Measurements from ENCODE around the gene TP53I13. TPM values are rescaled to one million over a fixed set of nuclear protein-coding genes. Genes with fewer than 3 reads are reported as not detected.

TP53I13 gene
- total RNA-seq, 2 donors from 2014 or later = 48.8 to 67.0 TPM

DNA sequence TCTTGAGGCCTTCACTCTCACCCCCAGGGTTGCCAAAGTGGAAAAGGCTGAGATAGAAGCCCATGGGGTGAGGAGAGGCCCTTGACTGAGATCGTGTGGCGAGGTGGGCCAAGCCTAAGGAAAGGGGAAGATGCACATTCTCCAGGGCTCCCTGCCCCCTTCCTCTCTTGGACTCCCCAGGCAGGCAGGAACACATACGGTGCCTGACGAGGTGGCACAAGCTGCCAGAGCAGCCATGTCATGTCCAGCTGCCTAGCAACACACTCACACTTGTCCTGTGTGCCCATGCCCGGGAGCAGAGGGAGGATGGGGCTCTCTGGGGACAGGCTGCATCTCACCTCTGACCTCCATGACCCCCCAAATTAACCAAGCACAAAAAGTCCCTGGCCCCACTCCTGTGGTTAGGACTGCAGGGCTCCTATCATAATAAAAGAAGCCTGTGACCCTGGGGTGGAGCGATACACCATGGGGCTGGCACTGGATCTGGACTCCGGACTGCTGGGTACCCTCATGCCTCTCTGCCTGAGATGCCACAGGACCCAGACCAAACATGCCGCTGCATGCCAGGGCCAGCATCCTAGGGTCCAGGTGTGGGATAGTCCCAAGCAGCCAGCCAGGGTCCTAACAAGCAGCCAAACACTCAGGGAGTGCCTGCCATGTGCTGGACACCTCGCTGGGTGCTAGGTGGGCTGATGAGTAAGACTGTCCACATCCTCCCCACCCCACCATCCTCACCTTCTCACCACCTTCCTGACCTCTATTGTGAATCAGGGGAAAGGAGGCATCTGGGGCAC lies 18.4 kb downstream of the TP53I13 start:
- H3K27ac ChIP-seq = peak overlapping the region; percentile 80 to 85
- H3K4me1 ChIP-seq = peaks cover 0 to 83% of the 10 kb centered on the region in 2 donors

DNA sequence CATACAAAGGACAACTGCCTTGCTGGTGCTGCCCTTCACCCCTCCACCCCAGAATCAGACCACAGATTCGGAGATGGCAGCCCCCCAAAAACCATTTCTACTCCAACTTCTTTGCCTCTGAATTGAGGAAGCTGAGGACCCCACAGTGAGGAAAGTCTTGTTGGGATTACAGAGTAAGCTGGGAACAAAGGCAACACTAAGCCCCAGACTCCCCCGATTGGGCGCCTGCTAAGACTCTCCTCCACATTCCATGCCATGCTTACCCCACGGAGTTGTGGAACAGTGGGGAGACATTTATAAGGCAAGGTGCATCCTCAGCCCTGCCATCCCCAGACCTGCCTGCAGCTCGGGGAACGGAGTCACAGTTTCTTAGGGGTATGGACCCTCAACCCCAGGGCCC lies 19.1 kb downstream of the TP53I13 start:
- Histone ChIP-seq H3K27me3 (no peaks in the 10 kb centered on the region), H3K4me3 (peak overlapping the region; percentile 85 to 89), H3K27ac (peak overlapping the region; percentile 80 to 85), H3K4me1 (peaks cover 0 to 90% of the 10 kb centered on the region in 2 donors), H3K36me3 (peaks cover 8% of the 10 kb centered on the region), H3K9me3 (no peaks in the 10 kb centered on the region)
- TF ChIP-seq, protein P1, sequence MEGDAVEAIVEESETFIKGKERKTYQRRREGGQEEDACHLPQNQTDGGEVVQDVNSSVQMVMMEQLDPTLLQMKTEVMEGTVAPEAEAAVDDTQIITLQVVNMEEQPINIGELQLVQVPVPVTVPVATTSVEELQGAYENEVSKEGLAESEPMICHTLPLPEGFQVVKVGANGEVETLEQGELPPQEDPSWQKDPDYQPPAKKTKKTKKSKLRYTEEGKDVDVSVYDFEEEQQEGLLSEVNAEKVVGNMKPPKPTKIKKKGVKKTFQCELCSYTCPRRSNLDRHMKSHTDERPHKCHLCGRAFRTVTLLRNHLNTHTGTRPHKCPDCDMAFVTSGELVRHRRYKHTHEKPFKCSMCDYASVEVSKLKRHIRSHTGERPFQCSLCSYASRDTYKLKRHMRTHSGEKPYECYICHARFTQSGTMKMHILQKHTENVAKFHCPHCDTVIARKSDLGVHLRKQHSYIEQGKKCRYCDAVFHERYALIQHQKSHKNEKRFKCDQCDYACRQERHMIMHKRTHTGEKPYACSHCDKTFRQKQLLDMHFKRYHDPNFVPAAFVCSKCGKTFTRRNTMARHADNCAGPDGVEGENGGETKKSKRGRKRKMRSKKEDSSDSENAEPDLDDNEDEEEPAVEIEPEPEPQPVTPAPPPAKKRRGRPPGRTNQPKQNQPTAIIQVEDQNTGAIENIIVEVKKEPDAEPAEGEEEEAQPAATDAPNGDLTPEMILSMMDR (IDR thresholded peaks at IDR 0.05) = no peak
- DNase-seq (ENCODE audit: low spot score) = no peak

More for the DNA sequence above, 18.4 kb downstream of the TP53I13 start:
- DNase-seq (ENCODE audit: low spot score) = no peak
- Histone ChIP-seq H3K27me3 (no peaks in the 10 kb centered on the region), H3K36me3 (peaks cover 16% of the 10 kb centered on the region), H3K9me3 (no peaks in the 10 kb centered on the region), H3K4me3 (peak overlapping the region in 1 of 2 donors; percentile 89)
- TF ChIP-seq, protein P1 (IDR thresholded peaks at IDR 0.05) = no peak

DNA sequence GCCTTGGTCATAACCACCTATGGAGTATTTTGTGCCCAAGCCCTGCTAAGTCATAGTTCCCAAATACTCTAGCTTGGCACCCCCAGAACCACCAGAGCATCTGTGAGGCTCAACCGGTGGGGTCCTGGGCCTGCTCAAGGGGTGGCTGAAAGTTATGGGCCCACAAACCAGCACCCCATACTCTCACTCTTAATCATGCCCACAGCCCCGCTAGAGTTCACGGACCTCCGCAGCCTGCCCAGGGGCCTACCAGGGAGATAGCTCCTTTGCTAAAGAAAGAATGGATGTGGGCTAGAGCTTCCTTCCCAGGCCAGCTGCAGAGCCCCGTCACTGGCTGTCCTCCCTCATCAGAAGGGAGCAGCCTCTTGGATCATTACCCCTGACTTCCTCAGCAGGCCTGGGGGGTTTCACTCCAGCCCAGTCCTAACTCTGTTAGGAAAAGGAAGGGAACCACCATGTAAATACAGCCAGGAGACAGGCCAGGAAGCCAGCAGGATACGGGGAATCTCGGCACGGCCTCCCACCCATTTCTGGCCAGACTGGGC lies 19.6 kb downstream of the TP53I13 start:
- Histone ChIP-seq H3K4me1 (peaks cover 0 to 91% of the 10 kb centered on the region in 2 donors), H3K27me3 (no peaks in the 10 kb centered on the region), H3K27ac (peak overlapping the region; percentile 80 to 85), H3K36me3 (peaks cover 3% of the 10 kb centered on the region), H3K4me3 (peak overlapping the region; percentile 85 to 89), H3K9me3 (no peaks in the 10 kb centered on the region)
- DNase-seq (ENCODE audit: low spot score) = no peak
- TF ChIP-seq, protein P1 (IDR thresholded peaks at IDR 0.05) = no peak

DNA sequence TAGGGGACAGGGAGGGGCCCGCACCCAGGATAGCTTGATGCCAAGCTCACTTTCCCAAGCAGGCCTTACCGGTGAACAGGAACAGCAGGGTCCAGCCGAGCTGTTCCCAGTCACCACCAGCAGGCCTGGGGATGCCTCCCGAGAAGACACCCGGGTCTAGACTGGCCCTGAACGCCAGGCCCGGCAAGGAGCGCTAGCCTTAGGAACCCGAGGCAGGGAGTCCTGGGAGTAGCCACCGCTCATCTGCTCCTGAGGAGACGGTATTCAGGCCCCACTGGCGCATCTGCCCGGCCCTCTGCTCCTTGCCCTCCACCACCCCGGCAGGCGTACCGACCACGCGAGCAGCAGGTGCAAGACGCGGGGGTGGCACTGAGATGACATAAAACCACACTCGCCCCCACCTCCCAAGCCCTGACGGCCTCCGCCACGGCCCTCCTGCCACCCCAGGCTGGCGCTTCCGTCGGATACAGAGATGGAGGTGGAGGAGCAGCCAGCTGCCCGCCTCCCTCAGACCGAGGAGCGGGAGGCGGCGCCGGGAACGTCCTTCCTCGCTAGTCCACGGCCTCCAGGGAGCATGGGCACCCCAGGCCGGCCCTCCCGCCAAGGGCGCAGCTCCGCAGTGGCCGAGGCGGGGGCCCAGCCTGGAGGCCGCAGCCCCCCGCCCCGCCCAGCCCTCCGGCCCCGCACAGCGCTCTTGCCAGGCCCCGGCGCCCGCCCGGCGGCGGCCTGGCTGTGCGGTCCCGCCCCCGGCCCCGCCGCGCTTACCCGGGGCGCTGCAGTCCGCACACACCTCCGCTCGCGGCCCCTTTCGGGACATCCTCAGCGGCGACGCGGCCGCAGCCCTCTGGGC lies 20.3 kb downstream of the TP53I13 start:
- DNase-seq (ENCODE audit: low spot score) = no peak
- H3K4me3 ChIP-seq = peak overlapping the region; percentile 85 to 89
- no peaks in the 10 kb centered on the region for H3K36me3 ChIP-seq
- peaks cover 0 to 87% of the 10 kb centered on the region in 2 donors for H3K4me1 ChIP-seq
- TF ChIP-seq, protein P1 (IDR thresholded peaks at IDR 0.05) = no peak
- peak overlapping the region; percentile 80 to 85 for H3K27ac ChIP-seq
- no peaks in the 10 kb centered on the region for H3K9me3 ChIP-seq
- H3K27me3 ChIP-seq = no peaks in the 10 kb centered on the region

DNA sequence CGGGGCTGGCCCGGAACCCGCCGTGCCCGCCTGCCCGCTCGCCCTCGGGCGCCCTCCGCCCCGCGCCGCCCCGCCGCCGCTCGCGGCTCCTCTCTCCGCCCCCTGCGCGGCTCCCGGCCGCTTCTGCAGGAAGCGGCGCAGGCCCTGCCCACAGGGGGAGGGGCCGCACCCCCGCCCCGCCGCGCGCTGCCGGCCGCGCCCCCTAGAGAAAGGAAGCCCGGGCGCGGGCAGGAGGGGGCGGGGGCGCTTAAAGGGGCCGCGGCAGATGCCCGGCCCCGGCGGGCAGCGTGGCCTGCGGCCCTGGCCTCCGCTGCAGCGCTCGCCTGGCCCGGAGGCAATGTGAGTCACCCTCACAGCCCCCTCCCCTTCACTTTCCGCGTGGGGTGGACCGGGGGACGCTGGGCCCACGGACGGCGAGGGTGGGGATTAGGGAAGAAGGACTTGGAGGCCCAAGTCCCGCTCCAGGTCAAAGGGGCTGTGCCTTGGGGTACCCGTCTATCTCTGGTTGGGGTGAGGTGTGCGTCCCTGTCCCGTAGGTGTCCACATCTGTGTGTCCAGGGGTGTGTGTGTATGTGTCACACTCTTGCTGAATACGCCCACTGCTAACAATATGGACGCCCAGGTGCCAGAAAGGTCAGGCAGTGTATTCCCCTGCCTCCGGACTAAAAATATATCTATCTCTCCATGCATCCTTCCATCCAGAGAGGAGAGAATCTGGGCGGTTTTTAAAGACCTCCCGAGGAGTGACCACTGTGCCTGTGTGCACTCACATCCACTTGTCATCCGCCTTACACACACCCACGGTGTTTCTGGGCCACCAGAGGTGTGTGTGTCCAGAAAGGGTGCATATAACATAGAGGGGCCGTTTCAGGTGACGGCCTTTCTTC lies 21.3 kb downstream of the TP53I13 start, which contains the start of gene GIT1:
Gene GIT1, minus strand, starts transcription at position 125 of the 887 bp plus-strand sequence. CDS start 270 bp downstream, outside the sequence.
- peak within 1 kb of the TSS; percentile 85 to 89 for H3K4me3 ChIP-seq
- no peaks in the 10 kb centered on the region for H3K27me3 ChIP-seq
- H3K9me3 ChIP-seq = no peaks in the 10 kb centered on the region
- no peak for DNase-seq (ENCODE audit: low spot score)
- peaks cover 0 to 87% of the 10 kb centered on the region in 2 donors for H3K4me1 ChIP-seq
- no peaks in the 10 kb centered on the region for H3K36me3 ChIP-seq
- TF ChIP-seq, protein P1 (IDR thresholded peaks at IDR 0.05) = peak in 1 of 2 donors; percentile 18
- peak within 1 kb of the TSS; percentile 85 to 89 for H3K27ac ChIP-seq

All from right atrium auricular region (tissue), 2 donors.